ES-I3 (cell line): ENCODE results near the gene TEX19.
"Not testable (repeated sequence)": the region's sequence is repeated elsewhere in the genome, so short reads cannot be mapped to it uniquely, and the experiment has no call there.

Source experiments
- H3K36me3 ChIP-seq: 2 replicates; pipeline ENCODE4 v1.6.1; 2013; ENCODE audit warnings: mild to moderate bottlenecking, low read length, control low read depth, moderate library complexity; ENCODE audit not compliant: insufficient read depth
- H3K4me1 ChIP-seq: 2 replicates; pipeline ENCODE4 v1.6.1; 2013; ENCODE audit warnings: mild to moderate bottlenecking, control low read depth, low read length; ENCODE audit not compliant: insufficient read depth
- H3K9ac ChIP-seq: 2 replicates; pipeline ENCODE4 v1.6.1; 2013; ENCODE audit warnings: low read depth, mild to moderate bottlenecking, low read length, moderate library complexity
- H3K9me3 ChIP-seq: 2 replicates; pipeline ENCODE4 v1.6.1; 2013; ENCODE audit warnings: mild to moderate bottlenecking, low read length, moderate library complexity; ENCODE audit not compliant: control insufficient read depth, insufficient read depth

Gene TEX19

DNA sequence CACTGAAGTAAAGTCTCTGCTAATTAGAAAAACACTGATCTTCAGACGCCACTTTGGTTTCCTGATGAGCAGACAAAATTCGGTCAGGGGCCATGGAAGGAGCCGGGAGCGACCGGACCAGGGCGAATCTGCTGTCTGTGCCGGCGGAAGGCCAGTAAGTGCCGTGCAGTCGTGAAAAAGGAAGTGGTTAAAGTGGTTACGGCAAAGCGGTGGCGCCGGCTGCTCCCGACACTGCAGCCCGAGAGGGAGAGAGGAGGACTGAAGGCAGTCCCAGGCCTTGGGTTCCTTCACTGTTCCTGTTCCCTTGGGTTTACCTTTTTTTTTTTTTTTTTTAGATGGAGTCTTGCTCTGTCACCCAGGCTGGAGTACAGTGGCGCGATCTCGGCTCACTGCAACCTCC is 41.8 kb downstream of the TEX19 start:
- no peaks in the 10 kb centered on the region for H3K4me1 ChIP-seq
- H3K36me3 ChIP-seq, result peaks cover 3% of the 10 kb centered on the region; the same call in 1 of the 2 replicates
- no peaks in the 10 kb centered on the region for H3K9me3 ChIP-seq
- H3K9ac ChIP-seq, result no peak overlapping the region

DNA sequence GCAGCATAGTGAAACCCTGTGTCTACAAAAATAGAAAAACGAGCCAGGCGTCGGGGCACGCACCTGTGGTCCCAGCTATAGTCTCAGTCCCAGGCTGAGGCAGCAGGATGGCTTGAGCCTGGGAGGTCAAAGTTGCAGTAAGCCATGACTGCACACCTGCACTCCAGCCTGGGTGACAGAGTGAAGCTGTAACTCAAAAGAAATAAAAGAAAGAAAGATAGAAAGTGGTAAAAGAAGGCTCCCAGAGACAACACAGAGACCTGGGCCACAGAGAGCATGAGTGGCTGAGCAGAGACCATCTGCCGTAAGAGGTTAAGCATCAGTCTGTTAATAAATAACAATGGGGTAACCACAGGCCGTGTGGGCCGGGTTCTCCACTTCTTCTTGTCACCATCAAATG is 43.8 kb downstream of the TEX19 start:
- H3K9ac ChIP-seq, result no peak overlapping the region
- no peaks in the 10 kb centered on the region for H3K9me3 ChIP-seq
- peaks cover 3% of the 10 kb centered on the region; the same call in 1 of the 2 replicates for H3K36me3 ChIP-seq
- no peaks in the 10 kb centered on the region for H3K4me1 ChIP-seq

DNA sequence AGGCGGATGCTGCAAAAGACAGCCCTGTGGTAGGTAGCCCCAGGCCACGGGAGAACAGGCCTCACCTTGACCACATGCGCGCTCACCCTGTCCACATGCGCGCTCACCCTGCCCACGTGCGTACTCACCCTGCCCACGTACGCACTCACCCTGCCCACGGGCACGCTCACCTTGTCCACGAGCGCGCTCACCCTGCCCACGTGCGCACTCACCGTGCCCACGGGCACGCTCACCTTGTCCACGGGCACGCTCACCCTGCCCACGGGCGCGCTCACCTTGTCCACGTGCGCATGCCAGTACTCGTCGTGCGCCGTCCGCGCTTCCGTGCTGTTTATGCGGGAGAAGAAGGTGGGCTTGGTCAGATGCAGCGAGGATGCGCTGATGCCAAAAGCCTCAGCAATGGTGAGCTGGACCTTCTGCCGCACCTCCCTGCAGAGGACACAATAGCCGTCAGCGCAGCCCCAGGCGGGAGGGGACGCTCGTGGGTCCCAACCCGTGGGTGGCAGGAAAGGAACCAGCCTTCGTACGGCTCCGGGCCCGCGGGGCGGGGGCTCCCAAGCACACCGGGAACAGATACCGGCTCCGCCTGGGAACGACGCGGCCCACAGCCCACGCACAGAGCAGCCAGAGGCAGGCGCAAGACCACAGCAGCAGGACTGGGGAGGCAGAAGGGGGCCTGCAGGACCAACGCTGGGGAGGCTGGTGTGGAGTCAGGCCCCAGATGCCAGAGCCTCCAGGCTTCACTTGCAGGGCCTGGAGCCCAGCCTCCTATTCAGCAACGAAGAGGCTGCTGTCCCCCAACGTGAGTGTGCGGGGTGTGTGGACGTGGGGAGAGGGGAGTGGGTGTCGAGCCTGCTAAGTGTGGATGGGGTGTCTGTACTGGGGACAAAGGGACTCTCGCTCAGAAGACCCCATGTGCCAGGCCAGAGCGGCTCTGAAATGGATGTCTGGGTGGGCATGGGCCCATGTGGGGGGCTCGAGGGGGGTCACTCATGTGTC is 44.9 kb downstream of the TEX19 start:
- H3K9me3 ChIP-seq, result no peaks in the 10 kb centered on the region
- no peak overlapping the region for H3K9ac ChIP-seq
- H3K4me1 ChIP-seq, result no peaks in the 10 kb centered on the region
- peaks cover 3% of the 10 kb centered on the region; the same call in 1 of the 2 replicates for H3K36me3 ChIP-seq

DNA sequence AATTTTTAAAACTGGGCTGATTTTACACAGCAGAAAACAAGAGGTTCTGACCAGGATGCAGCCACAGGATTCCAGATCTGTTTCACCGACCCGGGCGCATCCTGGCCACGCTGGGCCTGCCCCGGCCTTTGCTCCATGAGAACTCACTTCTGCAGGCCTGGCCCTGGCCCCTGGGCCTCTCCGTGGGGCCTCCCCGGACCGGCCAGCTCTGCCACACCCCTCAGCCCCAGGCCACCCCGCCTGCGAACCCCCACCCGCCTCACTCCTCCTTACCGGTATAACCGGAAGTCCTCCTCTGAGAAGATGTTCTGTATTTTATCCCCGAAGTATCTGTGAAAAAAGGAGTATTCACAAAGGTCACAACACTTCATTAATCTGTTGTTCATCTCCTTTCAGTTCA is 46.0 kb downstream of the TEX19 start:
- peaks cover 3% of the 10 kb centered on the region; the same call in 1 of the 2 replicates for H3K36me3 ChIP-seq
- no peak overlapping the region for H3K9ac ChIP-seq
- H3K4me1 ChIP-seq, result no peaks in the 10 kb centered on the region
- H3K9me3 ChIP-seq, result no peaks in the 10 kb centered on the region

DNA sequence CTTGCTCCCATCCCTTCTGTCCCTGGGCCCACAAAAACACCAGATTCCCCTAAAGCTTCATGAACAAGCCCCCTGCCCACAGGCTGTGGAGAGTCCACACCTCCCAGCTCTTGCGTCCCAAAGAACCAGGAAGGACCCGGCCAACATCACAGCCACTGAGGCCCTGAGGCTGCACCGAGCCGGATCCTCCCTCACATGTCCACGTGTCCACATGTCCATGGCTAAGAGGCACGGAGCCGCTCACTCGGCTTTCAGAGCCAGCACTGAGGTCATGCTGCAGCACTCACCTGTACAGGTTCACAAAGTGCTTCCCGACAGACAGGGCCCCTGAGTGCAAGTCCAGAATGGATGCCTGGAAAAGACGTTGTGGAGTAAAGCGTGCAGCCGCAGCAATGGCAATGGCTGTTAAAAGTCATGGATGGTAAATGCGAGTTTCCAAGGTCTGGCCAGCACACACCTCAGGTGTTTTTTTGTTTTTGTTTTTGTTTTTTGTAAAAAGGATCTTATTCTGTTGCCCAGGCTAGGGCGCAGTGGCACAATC is 47.2 kb downstream of the TEX19 start:
- no peaks in the 10 kb centered on the region for H3K4me1 ChIP-seq
- no peak overlapping the region for H3K9ac ChIP-seq
- no peaks in the 10 kb centered on the region for H3K36me3 ChIP-seq
- no peaks in the 10 kb centered on the region for H3K9me3 ChIP-seq

DNA sequence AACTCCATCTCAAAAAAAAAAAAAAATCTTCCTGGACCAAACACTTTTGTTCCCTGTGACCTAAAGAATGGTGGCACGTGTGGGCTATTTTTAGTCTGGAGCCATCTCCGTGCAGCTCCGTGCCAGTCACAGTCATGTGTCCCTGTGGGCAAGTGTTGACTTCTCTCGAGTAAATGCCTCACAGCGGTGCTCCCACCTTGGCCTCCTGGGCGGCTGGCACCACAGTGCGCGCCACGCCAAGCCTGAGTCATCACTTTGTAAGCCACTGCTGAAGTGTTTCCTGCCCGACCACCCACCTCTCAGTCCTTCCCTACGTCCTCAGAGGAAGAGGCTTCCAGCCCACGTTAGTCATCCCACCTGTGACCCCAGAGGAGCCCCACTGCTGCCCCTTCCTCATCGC is 48.2 kb downstream of the TEX19 start:
- Histone ChIP-seq H3K9me3 (no peaks in the 10 kb centered on the region), H3K36me3 (no peaks in the 10 kb centered on the region), H3K9ac (no peak overlapping the region), H3K4me1 (no peaks in the 10 kb centered on the region)

DNA sequence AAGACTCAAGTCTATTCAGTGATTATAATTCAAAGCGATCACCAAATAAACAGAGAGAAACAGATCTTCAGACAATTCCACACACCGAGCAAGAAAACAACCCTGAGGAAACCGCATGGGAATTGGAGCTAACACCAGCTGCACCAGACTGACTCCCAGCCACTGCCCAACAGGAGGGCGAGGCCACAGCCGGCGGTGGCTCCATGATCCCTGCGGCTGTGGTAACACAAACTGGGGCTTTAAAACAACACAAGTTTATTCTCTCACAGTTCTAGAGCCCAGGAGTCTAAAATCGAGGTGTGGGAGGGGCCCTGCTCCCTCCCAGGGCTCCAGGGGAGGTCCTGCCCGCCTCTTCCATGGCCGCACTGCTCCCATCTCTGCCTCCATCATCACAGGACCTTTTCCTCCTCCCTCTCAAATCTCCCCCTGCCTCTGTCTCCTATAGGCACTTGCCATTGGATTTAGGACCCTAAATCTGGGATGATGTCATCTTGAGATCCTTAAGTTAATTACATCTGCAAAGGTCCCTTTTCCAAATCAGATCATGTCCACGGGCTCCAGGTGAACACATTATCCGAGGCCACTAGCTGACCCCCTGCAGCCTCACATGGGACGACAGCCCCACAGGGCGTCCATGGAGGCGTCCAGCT is 49.4 kb downstream of the TEX19 start:
- Histone ChIP-seq H3K9me3 (no peaks in the 10 kb centered on the region), H3K4me1 (no peaks in the 10 kb centered on the region), H3K36me3 (no peaks in the 10 kb centered on the region), H3K9ac (no peak overlapping the region)

DNA sequence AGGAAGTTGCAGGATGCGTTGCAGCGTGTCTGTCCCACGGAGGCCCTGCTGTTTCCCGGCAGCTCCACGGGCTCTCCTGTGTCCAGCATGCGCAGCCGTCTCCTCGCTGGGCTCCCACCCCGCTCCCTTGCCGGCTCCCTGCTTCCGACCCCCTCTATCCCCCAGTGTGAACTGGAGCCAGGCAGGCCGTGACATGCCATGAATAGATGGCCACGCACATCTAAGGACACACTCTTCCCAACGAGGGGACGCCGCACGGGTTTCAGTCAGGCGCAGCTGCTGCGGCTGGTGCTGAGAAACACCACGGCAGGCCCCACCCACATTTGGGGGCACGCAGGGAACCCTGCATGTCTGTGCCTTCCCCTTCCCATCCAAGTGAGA is 49.9 kb downstream of the TEX19 start:
- Histone ChIP-seq H3K36me3 (no peaks in the 10 kb centered on the region), H3K4me1 (no peaks in the 10 kb centered on the region), H3K9me3 (no peaks in the 10 kb centered on the region), H3K9ac (no peak overlapping the region)

DNA sequence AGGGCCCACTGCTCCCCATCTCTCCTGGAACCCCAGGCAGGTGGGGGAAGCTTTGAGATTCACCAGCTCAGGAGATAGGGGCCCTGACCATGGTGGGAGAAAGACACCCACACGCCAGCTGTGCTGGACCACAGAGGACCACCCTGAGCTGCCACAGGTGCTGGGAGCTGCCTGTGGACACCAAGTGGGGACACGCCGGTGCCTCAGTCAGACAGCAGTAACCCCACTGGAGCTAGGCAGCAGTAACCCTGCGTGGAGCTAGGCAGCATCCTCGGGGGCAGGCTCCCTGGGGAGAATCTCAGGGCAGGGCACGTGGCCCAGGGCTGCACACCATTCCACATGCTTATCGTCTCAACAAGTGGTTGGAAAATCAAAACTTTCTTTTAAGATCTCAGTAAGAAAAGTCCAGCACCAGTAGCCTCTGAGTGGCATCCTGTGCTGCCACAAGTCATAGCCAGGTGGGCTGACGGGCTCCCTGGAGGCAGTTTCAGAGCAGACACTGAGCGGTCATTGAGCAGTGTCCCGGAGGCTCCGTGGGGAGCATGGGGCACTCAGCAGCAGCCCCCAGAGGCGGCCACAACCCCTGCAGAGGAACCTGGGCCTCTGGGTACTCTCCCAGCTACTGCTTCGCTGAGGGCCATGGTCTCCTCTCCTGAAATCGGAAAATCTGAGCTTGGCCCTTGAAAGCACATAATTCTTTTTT is 51.1 kb downstream of the TEX19 start:
- Histone ChIP-seq H3K9ac (no peak overlapping the region), H3K9me3 (no peaks in the 10 kb centered on the region), H3K4me1 (no peaks in the 10 kb centered on the region), H3K36me3 (no peaks in the 10 kb centered on the region)

DNA sequence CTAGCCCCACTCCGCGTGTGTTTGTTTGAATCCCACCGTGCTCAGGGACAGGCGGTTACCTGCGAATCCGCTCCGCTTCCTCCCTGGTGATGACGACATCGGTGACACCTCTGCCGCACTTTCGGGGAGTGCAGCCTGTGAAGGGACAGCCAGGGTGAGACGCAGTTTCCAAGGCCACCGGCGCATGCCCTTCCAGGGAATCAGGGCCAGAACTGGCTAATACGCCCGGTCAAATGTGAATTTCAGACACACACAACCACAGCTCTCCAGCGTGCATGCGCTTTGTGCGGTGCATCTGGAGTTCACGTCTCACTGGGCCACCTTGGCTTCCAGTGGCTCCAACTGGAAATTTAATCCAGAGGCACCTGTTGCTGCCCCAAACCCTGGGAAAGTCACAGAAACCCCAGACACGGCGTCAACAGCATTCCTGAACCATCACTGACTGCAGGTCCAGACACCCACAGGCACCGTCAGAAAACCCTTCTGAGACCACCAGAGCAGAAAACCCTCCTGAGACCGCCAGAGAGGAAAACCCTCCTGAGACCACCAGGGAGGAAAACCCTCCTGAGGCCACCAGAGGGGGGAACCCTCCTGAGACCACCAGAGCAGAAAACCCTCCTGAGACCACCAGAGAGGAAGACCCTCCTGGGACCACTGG is 52.5 kb downstream of the TEX19 start:
- Histone ChIP-seq H3K36me3 (no peaks in the 10 kb centered on the region), H3K9me3 (no peaks in the 10 kb centered on the region), H3K9ac (no peak overlapping the region), H3K4me1 (no peaks in the 10 kb centered on the region)

DNA sequence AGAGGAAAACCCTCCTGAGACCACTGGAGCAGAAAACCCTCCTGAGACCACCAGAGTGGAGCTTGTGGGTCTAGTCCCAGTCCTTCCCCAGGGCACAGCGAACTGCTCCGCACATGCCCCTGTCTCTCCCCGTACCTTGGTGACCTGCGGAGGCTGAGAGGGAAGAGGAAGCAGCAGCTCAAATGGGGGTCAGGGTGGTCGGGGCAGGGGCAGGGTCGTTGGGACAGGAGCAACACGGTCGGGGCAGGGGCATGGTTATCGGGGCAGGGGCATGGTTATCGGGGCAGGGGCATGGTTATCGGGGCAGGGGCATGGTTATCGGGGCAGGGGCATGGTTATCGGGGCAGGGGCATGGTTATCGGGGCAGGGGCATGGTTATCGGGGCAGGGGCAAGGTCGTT is 53.0 kb downstream of the TEX19 start:
- H3K9ac ChIP-seq, H3K36me3 ChIP-seq, H3K4me1 ChIP-seq, H3K9me3 ChIP-seq: not testable (repeated sequence)

DNA sequence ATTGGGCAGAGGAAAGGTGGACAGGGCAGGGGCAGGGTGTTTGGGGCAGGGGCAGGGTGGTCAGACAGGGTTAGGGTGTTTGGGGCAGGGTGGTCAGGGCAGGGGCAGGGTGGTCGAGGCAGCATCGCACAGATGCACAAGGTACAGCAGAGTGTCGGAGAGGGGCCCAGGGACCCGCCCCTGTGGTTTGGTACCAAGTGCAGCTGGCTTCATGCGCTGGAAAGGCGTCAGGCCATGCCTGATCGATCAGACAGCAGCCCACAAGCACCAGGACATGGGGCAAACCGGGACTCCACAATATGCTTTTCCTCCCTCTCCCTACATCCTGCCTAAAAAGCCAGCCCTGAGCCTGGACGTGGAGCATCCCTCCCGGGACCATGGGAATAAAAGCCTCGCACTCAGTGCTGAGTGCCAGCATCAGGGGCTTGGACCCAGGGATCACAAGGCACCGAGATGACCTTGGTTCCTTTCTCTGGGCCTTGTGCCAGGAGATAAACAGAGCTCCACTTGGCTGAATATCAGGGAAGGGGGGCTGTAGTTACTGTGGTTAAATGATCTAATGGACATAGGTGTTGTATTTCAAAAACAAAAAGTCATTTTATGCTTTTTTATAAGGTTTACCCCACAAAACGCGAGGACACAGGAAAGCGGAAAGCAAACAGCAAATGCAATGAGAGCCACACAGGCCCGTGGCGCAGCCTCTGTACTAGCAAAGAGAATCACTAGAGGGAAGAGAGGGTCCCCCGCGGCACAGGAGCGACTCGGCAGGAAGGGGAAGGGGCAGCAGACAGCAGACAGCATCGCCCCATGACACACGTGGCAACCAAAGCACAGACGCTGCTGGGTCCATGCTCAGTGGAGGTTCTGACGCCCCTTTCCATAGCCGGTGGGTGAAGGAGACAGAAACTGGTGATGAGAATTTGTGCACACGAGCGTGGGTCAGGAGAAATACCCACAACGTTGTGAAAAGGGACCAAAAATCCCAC is 53.8 kb downstream of the TEX19 start:
- Histone ChIP-seq H3K36me3 (no peaks in the 10 kb centered on the region), H3K9me3 (no peaks in the 10 kb centered on the region), H3K9ac (no peak overlapping the region), H3K4me1 (no peaks in the 10 kb centered on the region)
